ENCODE results near the gene C11orf21.

Gene C11orf21

DNA sequence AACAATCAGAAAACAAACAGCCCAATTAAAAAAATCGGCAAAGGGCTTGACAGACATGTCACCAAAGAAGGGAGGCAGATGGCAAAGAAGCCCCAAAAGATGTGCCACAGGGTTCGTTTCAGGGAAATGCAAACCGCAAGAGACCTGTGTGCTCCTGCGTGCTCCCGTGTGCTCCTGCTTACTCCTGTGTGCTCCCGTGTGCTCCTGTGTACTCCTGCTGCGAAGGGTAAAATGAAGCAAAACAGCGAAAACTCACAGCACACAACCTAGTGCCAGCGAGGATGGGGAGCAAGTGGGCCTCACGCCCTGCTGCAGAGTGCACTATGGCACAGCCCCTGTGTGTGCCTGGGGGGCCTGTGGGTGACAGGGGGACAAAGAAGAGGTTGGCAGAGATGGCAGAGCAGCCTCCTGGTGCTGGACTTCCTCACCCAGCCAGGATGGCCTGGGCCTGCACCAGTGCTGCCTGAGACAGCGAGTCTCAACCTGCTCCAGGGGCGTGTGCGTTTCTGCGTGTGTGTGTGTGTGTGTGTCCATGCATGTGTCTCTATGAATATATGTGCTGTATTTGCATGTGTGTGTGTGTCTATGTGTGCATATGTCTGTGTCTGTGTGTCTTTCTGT is 45.3 kb downstream of the C11orf21 start:
- TF ChIP-seq, protein P1, sequence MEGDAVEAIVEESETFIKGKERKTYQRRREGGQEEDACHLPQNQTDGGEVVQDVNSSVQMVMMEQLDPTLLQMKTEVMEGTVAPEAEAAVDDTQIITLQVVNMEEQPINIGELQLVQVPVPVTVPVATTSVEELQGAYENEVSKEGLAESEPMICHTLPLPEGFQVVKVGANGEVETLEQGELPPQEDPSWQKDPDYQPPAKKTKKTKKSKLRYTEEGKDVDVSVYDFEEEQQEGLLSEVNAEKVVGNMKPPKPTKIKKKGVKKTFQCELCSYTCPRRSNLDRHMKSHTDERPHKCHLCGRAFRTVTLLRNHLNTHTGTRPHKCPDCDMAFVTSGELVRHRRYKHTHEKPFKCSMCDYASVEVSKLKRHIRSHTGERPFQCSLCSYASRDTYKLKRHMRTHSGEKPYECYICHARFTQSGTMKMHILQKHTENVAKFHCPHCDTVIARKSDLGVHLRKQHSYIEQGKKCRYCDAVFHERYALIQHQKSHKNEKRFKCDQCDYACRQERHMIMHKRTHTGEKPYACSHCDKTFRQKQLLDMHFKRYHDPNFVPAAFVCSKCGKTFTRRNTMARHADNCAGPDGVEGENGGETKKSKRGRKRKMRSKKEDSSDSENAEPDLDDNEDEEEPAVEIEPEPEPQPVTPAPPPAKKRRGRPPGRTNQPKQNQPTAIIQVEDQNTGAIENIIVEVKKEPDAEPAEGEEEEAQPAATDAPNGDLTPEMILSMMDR (IDR thresholded peaks at IDR 0.05; ENCODE audit: borderline replicate concordance, insufficient read depth, low read depth, low read length), result no peak
- H3K4me3 ChIP-seq (ENCODE audit: low read depth, low read length), result no peak overlapping the region

DNA sequence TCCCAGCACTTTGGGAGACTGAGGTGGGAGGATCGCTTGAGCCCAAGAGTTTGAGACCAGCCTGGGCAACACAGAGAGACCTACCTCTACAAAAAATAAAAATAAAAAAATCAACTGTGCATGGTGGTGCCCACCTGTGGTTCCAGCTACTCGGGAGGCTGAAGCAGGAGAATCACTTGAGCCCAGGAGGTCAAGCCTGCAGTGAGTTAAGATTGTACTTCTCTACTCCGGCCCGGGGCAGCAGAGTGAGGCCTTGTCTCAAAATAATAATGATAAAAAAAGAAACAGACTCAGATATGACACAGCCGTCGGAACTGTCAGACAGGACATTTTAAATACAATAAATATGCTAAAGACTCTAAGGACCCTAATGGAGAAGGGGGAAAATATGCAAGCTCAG is 49.7 kb downstream of the C11orf21 start:
- H3K4me3 ChIP-seq (ENCODE audit: low read depth, low read length), result no peak overlapping the region
- TF ChIP-seq, protein P1 (IDR thresholded peaks at IDR 0.05; ENCODE audit: borderline replicate concordance, insufficient read depth, low read depth, low read length), result no peak

DNA sequence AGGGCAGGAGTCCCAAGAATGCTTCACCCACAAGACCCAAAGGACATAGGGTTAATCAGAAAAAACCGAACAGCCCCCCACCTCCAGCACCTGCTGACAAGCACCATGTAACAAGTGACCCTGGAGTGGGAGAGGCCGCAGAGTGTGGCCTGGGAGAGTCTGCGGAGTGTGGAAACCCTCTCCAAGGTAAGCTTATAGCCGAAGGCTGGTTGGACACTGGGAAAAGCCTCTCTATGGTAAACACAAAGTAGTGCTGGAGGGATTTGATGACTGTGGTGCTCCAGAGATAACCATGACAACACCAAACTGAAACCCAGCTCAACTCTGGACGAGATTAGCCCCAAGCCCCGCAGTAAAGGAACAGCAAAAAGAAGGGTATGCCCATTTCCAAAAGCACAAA is 50.6 kb downstream of the C11orf21 start:
- TF ChIP-seq, protein P1 (IDR thresholded peaks at IDR 0.05; ENCODE audit: borderline replicate concordance, insufficient read depth, low read depth, low read length), result no peak
- no peak overlapping the region for H3K4me3 ChIP-seq (ENCODE audit: low read depth, low read length)

DNA sequence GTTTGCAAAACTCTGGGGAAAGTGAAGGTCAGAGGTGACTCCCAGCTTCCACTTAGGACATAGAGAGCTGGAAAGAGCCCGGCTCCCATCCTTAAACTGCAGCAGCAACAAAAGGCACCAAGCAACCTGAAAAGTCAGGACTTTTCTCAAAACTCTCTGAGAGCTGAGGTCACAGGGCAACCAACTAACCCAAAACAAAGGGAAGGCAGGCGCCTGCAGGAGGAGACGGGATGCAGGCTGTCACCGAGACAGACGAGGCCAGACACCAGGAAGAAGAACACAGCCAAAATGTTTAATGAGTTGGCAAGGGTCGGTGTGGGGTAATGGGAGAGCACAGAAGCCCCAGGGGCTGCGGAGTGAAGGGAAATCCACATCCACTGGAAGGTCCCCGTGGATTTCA is 51.2 kb downstream of the C11orf21 start:
- H3K4me3 ChIP-seq (ENCODE audit: low read depth, low read length), result no peak overlapping the region
- TF ChIP-seq, protein P1 (IDR thresholded peaks at IDR 0.05; ENCODE audit: borderline replicate concordance, insufficient read depth, low read depth, low read length), result no peak

DNA sequence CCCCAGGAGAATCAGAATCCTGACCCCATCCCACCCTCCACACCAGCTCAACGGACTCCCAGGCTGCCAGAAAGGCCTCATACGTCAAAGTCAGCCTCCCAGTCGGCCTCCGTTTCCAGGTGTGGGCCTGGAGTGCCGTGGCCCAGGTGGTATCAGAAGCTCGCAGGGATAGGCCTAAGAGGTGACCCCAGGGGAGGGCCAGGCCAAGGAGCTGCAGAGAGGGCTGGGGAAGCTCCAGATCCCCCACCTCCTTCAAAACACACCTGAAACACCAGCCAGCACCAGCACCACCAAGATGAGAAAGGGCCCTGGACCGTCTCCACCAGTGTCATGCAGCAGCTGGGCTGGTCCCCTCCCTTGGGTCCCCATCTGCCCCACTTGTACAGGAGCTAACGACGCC is 51.7 kb downstream of the C11orf21 start:
- no peak overlapping the region for H3K4me3 ChIP-seq (ENCODE audit: low read depth, low read length)
- TF ChIP-seq, protein P1 (IDR thresholded peaks at IDR 0.05; ENCODE audit: borderline replicate concordance, insufficient read depth, low read depth, low read length), result no peak

DNA sequence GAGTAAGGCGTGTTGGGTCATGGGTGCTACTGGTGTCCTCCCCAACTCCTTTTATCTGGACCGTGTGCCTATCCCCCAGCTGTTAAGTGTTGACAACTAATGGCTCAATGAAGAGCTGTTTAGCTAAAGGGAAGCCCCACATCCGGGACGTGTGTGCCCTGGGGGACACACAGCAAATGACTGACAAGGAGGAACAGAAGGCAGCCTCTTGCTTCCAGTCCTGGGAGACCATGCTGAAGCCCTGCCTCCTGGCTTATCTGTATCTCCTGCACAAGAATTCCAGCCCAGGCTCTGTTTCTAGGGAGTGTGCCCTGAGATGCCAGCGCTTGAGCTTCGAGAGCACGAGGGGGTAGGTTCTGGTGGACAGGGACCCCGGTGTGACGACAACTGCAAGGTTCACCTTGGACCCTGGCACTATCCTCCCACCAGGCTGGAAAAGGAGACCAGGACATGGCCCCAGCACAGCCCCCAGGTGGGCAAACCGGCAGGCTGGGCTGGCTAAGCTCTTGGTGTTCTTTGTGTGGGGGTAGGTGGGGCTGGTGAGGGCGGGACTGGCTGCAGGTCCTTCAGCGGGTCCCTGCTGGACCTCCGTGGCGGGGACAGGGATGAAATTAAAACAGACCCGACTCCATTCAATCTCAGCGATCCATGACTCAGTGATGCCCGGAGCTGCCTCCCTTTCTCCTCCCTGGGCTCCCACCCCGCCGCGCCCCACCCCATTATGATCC is 52.4 kb downstream of the C11orf21 start:
- TF ChIP-seq, protein P1 (IDR thresholded peaks at IDR 0.05; ENCODE audit: borderline replicate concordance, insufficient read depth, low read depth, low read length), result no peak

DNA sequence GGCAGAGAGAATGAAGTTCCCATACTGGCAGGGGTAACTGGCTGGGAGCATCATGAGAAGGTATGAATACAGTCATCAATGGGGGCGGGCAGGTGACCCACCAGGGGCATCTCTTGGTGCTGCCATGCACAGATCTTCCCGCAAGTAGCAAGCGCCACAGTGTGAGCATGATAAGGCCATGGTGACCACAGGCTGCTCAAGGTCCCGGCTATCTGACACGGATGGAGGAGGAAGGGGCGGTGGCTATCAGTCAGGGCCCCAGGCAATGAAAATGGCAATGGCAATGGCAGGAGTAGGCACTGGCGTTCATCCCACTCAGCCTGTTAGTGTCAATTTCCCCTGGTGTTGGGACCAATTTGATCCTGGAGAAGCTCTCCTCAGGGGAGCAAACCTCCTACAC is 53.0 kb downstream of the C11orf21 start:
- TF ChIP-seq, protein P1 (IDR thresholded peaks at IDR 0.05; ENCODE audit: borderline replicate concordance, insufficient read depth, low read depth, low read length), result no peak
- H3K4me3 ChIP-seq (ENCODE audit: low read depth, low read length), result no peak overlapping the region

More for the DNA sequence above, 52.4 kb downstream of the C11orf21 start:
- no peak overlapping the region for H3K4me3 ChIP-seq (ENCODE audit: low read depth, low read length)

Data from GM12875 (cell line).